ENCODE data around the gene FAM107B.

GRCh38 chr10:14557567-14557966 is 217.1 kb downstream of the FAM107B start:
- TF ChIP-seq PPARA (CRISPR knock-in tag; IDR thresholded peaks at IDR 0.05; ENCODE audit: borderline replicate concordance) (no peak), CSDC2 (CRISPR knock-in tag; IDR thresholded peaks at IDR 0.05) (no peak), BACH2 (CRISPR knock-in tag; IDR thresholded peaks at IDR 0.05; ENCODE audit: borderline replicate concordance) (no peak), ISL1 (CRISPR knock-in tag; IDR thresholded peaks at IDR 0.05) (no peak), ZFP30 (CRISPR knock-in tag; IDR thresholded peaks at IDR 0.05) (no peak), ZNF8 (CRISPR knock-in tag; IDR thresholded peaks at IDR 0.05) (no peak), OSR1 (CRISPR knock-in tag; IDR thresholded peaks at IDR 0.05) (no peak)
- TF ChIP-seq, protein P1, sequence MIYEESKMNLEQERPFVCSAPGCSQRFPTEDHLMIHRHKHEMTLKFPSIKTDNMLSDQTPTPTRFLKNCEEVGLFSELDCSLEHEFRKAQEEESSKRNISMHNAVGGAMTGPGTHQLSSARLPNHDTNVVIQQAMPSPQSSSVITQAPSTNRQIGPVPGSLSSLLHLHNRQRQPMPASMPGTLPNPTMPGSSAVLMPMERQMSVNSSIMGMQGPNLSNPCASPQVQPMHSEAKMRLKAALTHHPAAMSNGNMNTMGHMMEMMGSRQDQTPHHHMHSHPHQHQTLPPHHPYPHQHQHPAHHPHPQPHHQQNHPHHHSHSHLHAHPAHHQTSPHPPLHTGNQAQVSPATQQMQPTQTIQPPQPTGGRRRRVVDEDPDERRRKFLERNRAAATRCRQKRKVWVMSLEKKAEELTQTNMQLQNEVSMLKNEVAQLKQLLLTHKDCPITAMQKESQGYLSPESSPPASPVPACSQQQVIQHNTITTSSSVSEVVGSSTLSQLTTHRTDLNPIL (CRISPR knock-in tag; IDR thresholded peaks at IDR 0.05; ENCODE audit: low read depth): no peak
- TF ChIP-seq, protein P2, sequence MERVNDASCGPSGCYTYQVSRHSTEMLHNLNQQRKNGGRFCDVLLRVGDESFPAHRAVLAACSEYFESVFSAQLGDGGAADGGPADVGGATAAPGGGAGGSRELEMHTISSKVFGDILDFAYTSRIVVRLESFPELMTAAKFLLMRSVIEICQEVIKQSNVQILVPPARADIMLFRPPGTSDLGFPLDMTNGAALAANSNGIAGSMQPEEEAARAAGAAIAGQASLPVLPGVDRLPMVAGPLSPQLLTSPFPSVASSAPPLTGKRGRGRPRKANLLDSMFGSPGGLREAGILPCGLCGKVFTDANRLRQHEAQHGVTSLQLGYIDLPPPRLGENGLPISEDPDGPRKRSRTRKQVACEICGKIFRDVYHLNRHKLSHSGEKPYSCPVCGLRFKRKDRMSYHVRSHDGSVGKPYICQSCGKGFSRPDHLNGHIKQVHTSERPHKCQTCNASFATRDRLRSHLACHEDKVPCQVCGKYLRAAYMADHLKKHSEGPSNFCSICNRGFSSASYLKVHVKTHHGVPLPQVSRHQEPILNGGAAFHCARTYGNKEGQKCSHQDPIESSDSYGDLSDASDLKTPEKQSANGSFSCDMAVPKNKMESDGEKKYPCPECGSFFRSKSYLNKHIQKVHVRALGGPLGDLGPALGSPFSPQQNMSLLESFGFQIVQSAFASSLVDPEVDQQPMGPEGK (CRISPR knock-in tag; IDR thresholded peaks at IDR 0.05; ENCODE audit: borderline replicate concordance): no peak

Measured in SK-N-SH treated with all-trans-retinoic acid at 6 μM for 48 hours (cell line).